BE2C (cell line): Measurements from ENCODE around the gene VSTM4.

Experiments
- DNase-seq: peaks from one replicate; pipeline ENCODE4 v3.0.0-alpha.2; 2020
- H3K27me3 ChIP-seq: fragments of 250-450 bp; sonication (Bioruptor Pico); 2 replicates; pipeline ENCODE4 v1.5.1; 2020; ENCODE audit warnings: mild to moderate bottlenecking
- H3K36me3 ChIP-seq: fragments of 250-450 bp; sonication (Bioruptor Pico); 2 replicates; pipeline ENCODE4 v1.5.1; 2020; ENCODE audit warnings: mild to moderate bottlenecking
- H3K4me1 ChIP-seq: fragments of 250-450 bp; sonication (Bioruptor Pico); 2 replicates; pipeline ENCODE4 v1.5.1; 2020
- H3K4me3 ChIP-seq: 2 replicates; pipeline ENCODE4 v1.5.1; 2011; ENCODE audit warnings: low read depth, low read length
- H3K9me3 ChIP-seq: fragments of 250-450 bp; sonication (Bioruptor Pico); 2 replicates; pipeline ENCODE4 v1.5.1; 2020
- CTCF ChIP-seq: IDR thresholded peaks from 2 replicates; pipeline ENCODE4 v1.5.1; 2012; ENCODE audit warnings: mild to moderate bottlenecking, low read depth, low read length

Gene VSTM4

GRCh38 chr10:49055221-49055849 is 60.0 kb downstream of the VSTM4 start:
- no peak for TF ChIP-seq CTCF
- no peak for DNase-seq
- no peak overlapping the region for H3K4me3 ChIP-seq
- H3K36me3 ChIP-seq: no peaks in the 10 kb centered on the region
- H3K27me3 ChIP-seq: no peaks in the 10 kb centered on the region
- H3K4me1 ChIP-seq: no peaks in the 10 kb centered on the region
- no peaks in the 10 kb centered on the region for H3K9me3 ChIP-seq

GRCh38 chr10:49054753-49055152 is 60.6 kb downstream of the VSTM4 start:
- H3K36me3 ChIP-seq: no peaks in the 10 kb centered on the region

GRCh38 chr10:49053998-49054692 is 61.2 kb downstream of the VSTM4 start:
- Histone ChIP-seq H3K27me3 (no peaks in the 10 kb centered on the region), H3K36me3 (no peaks in the 10 kb centered on the region), H3K4me1 (no peaks in the 10 kb centered on the region), H3K9me3 (no peaks in the 10 kb centered on the region), H3K4me3 (no peak overlapping the region)
- no peak for TF ChIP-seq CTCF
- no peak for DNase-seq

More at GRCh38 chr10:49054753-49055152, 60.6 kb downstream of the VSTM4 start:
- TF ChIP-seq CTCF: no peak
- DNase-seq: no peak
- H3K9me3 ChIP-seq: no peaks in the 10 kb centered on the region
- H3K27me3 ChIP-seq: no peaks in the 10 kb centered on the region
- H3K4me3 ChIP-seq: no peak overlapping the region
- H3K4me1 ChIP-seq: no peaks in the 10 kb centered on the region

GRCh38 chr10:49053053-49053997 is 62.0 kb downstream of the VSTM4 start:
- Histone ChIP-seq H3K36me3 (no peaks in the 10 kb centered on the region), H3K27me3 (no peaks in the 10 kb centered on the region), H3K4me3 (no peak overlapping the region), H3K9me3 (no peaks in the 10 kb centered on the region), H3K4me1 (no peaks in the 10 kb centered on the region)
- no peak for DNase-seq
- no peak for TF ChIP-seq CTCF

- H3K4me3 ChIP-seq: no peak overlapping the region
- no peak for DNase-seq
- H3K9me3 ChIP-seq: no peaks in the 10 kb centered on the region
- H3K4me1 ChIP-seq: no peaks in the 10 kb centered on the region
- H3K27me3 ChIP-seq: no peaks in the 10 kb centered on the region
- no peaks in the 10 kb centered on the region for H3K36me3 ChIP-seq
- no peak for TF ChIP-seq CTCF
These were observed 63.3 kb downstream of the VSTM4 start for GRCh38 chr10:49052069-49052468.

- Histone ChIP-seq H3K4me1 (no peaks in the 10 kb centered on the region), H3K27me3 (no peaks in the 10 kb centered on the region), H3K4me3 (no peak overlapping the region), H3K36me3 (no peaks in the 10 kb centered on the region), H3K9me3 (no peaks in the 10 kb centered on the region)
- TF ChIP-seq CTCF: no peak
- DNase-seq: no peak
These were observed 64.4 kb downstream of the VSTM4 start for GRCh38 chr10:49050906-49051305.
